PC-9 (cell line): ENCODE measurements around the gene PHF23. TPM values are rescaled to one million over a fixed set of nuclear protein-coding genes. Genes with fewer than 3 reads are reported as not detected.

Experiments used
- BruUV-seq: library from RNA; stranded (reverse); fragments of 400-500 nt; replicated peaks from 2 replicates; lab custom pipeline; 2021; lab: Mats Ljungman, UMichigan
- CTCF ChIA-PET: fragments of 300-600 bp; sonication (Branson Sonifier 250); formaldehyde crosslinking; loops from one replicate; lab custom pipeline; 2022; ENCODE audit warnings: antibody characterized with exemption; lab: Charles Lee
- POLR2A ChIA-PET: fragments of 300-600 bp; sonication (Branson Sonifier 250); formaldehyde crosslinking; loops from one replicate; lab custom pipeline; 2022; ENCODE audit warnings: antibody characterized with exemption; ENCODE audit not compliant: unreplicated experiment; lab: Charles Lee
- DNase-seq, 2 experiments: peaks; one replicate each; pipeline versions ENCODE4 v3.0.0 to v3.0.0-alpha.2; 2015 to 2022; ENCODE audit warnings: mixed read lengths in 1 of 2
- H2AFZ ChIP-seq: fragments of 200-600 bp; sonication (generic); 2 replicates; pipeline ENCODE4 v1.8.1; 2017; ENCODE audit warnings: antibody characterized with exemption
- H3F3A ChIP-seq: fragments of 200-600 bp; sonication (generic); 2 replicates; pipeline ENCODE4 v1.8.1; 2017; ENCODE audit warnings: antibody characterized with exemption, mild to moderate bottlenecking, low read depth; ENCODE audit not compliant: insufficient read depth
- H3K27ac ChIP-seq: fragments of 200-600 bp; sonication (generic); 2 replicates; pipeline ENCODE4 v1.6.1; 2016; ENCODE audit warnings: mixed run types
- H3K27me3 ChIP-seq: fragments of 200-600 bp; sonication (generic); 2 replicates; pipeline ENCODE4 v1.6.1; 2016; ENCODE audit warnings: low read depth, mixed run types; ENCODE audit not compliant: insufficient read depth
- H3K36me3 ChIP-seq: fragments of 200-600 bp; sonication (generic); 2 replicates; pipeline ENCODE4 v1.6.1; 2016; ENCODE audit warnings: low read depth, mixed run types
- H3K4me1 ChIP-seq: fragments of 200-600 bp; sonication (generic); replicated peaks from 2 replicates; pipeline ENCODE4 v1.6.1; 2016; ENCODE audit warnings: mixed run types; ENCODE audit not compliant: insufficient read depth
- H3K4me2 ChIP-seq: fragments of 200-600 bp; sonication (generic); 2 replicates; pipeline ENCODE4 v1.6.1; 2017; ENCODE audit warnings: mixed run types
- H3K4me3 ChIP-seq: fragments of 200-600 bp; sonication (generic); 2 replicates; pipeline ENCODE4 v1.6.1; 2016; ENCODE audit warnings: mixed run types
- H3K79me2 ChIP-seq: fragments of 200-600 bp; sonication (generic); 2 replicates; pipeline ENCODE4 v1.6.1; 2017; ENCODE audit warnings: low read depth, mixed run types
- H3K9me2 ChIP-seq: fragments of 200-600 bp; sonication (generic); 2 replicates; pipeline ENCODE4 v1.8.1; 2017; ENCODE audit warnings: mild to moderate bottlenecking; ENCODE audit not compliant: insufficient read depth
- H3K9me3 ChIP-seq: fragments of 200-600 bp; sonication (generic); 2 replicates; pipeline ENCODE4 v1.8.1; 2016; ENCODE audit warnings: low read depth; ENCODE audit not compliant: insufficient read depth
- H4K20me1 ChIP-seq: fragments of 200-600 bp; sonication (generic); 2 replicates; pipeline ENCODE4 v1.8.1; 2017; ENCODE audit not compliant: insufficient read depth
- CTCF ChIP-seq: fragments of 200-600 bp; sonication (generic); conservative IDR thresholded peaks from 2 replicates; pipeline ENCODE4 v1.6.1; 2017; ENCODE audit warnings: mixed run types, antibody characterized with exemption, mild to moderate bottlenecking, moderate library complexity
- EZH2 ChIP-seq: fragments of 200-600 bp; sonication (generic); IDR thresholded peaks from 2 replicates; pipeline ENCODE4 v1.8.0; 2017; ENCODE audit warnings: antibody characterized with exemption, low read depth
- intact Hi-C: fragments of 100-400 bp; cut with micrococcal nuclease; formaldehyde crosslinking; loops from one replicate; pipeline ENCODE4 v1.10.0; 2022; ENCODE audit not compliant: unreplicated experiment
- total RNA-seq: library from RNA; stranded (reverse); gene quantifications from 2 replicates; pipeline ENCODE4 v1.2.3, GENCODE V29; 2021

Gene PHF23
- total RNA-seq, 1 experiment from 2014 or later = 64.5 TPM

DNA sequence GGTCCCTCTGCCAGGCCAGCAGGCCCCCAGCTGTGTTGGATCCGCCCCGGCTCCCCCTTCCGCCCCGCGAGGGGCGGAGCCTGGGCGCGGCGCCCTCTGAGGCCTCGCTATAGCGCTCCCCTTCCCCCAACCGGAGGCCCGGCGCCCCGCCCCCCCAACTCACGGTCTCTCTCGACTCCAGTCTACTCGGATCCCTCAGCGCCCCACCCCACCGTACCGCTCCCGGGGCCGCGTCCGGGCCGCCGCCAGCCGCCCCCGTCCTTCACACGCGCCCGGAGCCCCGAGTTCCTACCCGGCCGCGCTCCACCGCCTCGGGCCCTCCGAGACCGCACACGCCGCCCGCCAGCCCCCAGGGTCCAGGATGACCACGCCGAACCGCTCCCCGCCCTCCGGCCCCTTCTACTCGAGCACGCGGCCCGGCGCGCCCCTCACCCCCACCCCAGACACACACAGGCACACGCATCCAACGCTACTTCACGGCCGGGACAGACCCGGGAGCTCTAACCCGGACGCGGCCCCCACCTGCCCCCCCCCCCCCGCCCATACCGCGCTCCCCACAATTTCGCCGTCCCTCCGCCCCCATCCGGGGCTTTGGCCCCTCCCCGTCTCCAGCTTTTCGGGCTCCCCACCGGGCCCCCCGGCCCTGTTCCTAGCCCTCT, 1.4 kb downstream of the PHF23 start:
- Histone ChIP-seq H3K27ac (peak overlapping the region; percentile 80), H3K27me3 (no peaks in the 10 kb centered on the region), H3K4me2 (peak overlapping the region; percentile 70), H3K9me2 (no peaks in the 10 kb centered on the region), H3K36me3 (peaks cover 32% of the 10 kb centered on the region), H3K9me3 (no peaks in the 10 kb centered on the region), H3F3A (peaks cover 60% of the 10 kb centered on the region), H2AFZ (no peak overlapping the region), H3K4me3 (peak overlapping the region; percentile 93), H4K20me1 (peaks cover 11% of the 10 kb centered on the region), H3K4me1 (peaks cover 37% of the 10 kb centered on the region), H3K79me2 (peaks cover 73% of the 10 kb centered on the region)
- BruUV-seq = no TSS peak
- ChIA-PET POLR2A (interaction anchor here (0.5 to 0.7 kb wide), 4 partner anchors 20 to 759 kb away, joined by 3 to 10 read pairs (median 4); no protein-coding TSS in a partner anchor), CTCF (interaction anchor here (0.7 to 1.2 kb wide), 2 partner anchors 166 to 192 kb away, joined by 8 read pairs; partner anchors contain the start of gene TMEM256)
- peak in 1 of 2 experiments; percentile 82 for DNase-seq
- intact Hi-C loops = loop anchor here (2.0 kb wide), 1 partner anchor 15 kb away; the partner anchor contains the start of gene ELP5
- TF ChIP-seq EZH2 = no peak
- no peak for TF ChIP-seq CTCF

DNA sequence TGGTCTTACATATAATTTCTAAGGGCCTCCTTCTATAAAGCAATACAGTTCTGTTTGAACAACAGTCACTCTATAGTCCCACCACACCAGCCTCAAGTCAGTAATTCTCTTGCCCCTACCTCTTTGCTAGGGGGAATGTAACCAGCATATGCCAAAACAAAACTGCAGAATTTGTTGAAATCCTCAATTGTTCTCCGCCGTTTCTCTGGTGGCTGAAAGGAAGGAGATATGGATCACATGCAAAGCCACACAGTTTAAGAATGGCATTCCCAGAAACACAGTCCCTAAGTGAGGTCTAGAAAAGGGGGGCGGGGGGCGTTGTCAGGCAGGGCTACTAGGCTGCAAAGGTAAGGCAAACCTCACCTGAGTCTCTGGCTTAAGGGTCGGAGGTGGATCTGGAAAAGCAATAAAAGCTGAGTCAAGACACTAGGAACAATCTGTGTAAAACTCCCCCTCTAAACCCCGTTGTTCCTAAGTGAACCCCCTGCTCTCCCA, 1.9 kb downstream of the PHF23 start:
- peak overlapping the region; percentile 93 for H3K4me3 ChIP-seq
- CTCF ChIA-PET = no interaction called here
- H3K36me3 ChIP-seq = peaks cover 32% of the 10 kb centered on the region
- H3F3A ChIP-seq = peaks cover 56% of the 10 kb centered on the region
- POLR2A ChIA-PET = interaction anchor here (0.5 to 0.7 kb wide), 3 partner anchors 20 to 758 kb away, joined by 3 to 4 read pairs (median 3); no protein-coding TSS in a partner anchor
- peaks cover 43% of the 10 kb centered on the region for H3K4me1 ChIP-seq
- intact Hi-C loops = no loop called here
- no TSS peak for BruUV-seq
- peaks cover 15% of the 10 kb centered on the region for H4K20me1 ChIP-seq
- TF ChIP-seq EZH2 = no peak
- no peak for TF ChIP-seq CTCF
- H3K9me2 ChIP-seq = no peaks in the 10 kb centered on the region
- no peak for DNase-seq
- peak overlapping the region; percentile 80 for H3K27ac ChIP-seq
- H2AFZ ChIP-seq = no peak overlapping the region
- H3K27me3 ChIP-seq = no peaks in the 10 kb centered on the region
- H3K9me3 ChIP-seq = no peaks in the 10 kb centered on the region
- peak overlapping the region; percentile 70 for H3K4me2 ChIP-seq
- peaks cover 79% of the 10 kb centered on the region for H3K79me2 ChIP-seq

- ChIA-PET CTCF (no interaction called here), POLR2A (no interaction called here)
- no TSS peak for BruUV-seq
- peaks cover 20% of the 10 kb centered on the region for H4K20me1 ChIP-seq
- H3K27ac ChIP-seq = peak overlapping the region; percentile 80
- H3K9me3 ChIP-seq = no peaks in the 10 kb centered on the region
- H3K4me1 ChIP-seq = peaks cover 48% of the 10 kb centered on the region
- H3K9me2 ChIP-seq = no peaks in the 10 kb centered on the region
- H3K79me2 ChIP-seq = peaks cover 81% of the 10 kb centered on the region
- H3K36me3 ChIP-seq = peaks cover 32% of the 10 kb centered on the region
- H3K4me2 ChIP-seq = peak overlapping the region; percentile 70
- intact Hi-C loops = no loop called here
- H2AFZ ChIP-seq = no peak overlapping the region
- no peak overlapping the region; the same call in 1 of the 2 replicates for H3K4me3 ChIP-seq
- no peaks in the 10 kb centered on the region for H3K27me3 ChIP-seq
- no peak for DNase-seq
- TF ChIP-seq EZH2 (no peak), CTCF (no peak)
- peaks cover 53% of the 10 kb centered on the region for H3F3A ChIP-seq
Observed at GRCh38 chr17:7236808-7237207, 2.4 kb downstream of the PHF23 start.
